OCI-LY3 (cell line): ENCODE data around the gene GGN.

Experiments
- CTCF ChIP-seq: fragments of 200-600, 300-600 bp; sonication (generic); IDR thresholded peaks from 2 replicates; pipeline ENCODE4 v1.5.1; 2014; ENCODE audit warnings: antibody characterized with exemption, low read length, low read depth
- EZH2phosphoT487 ChIP-seq: fragments of 200-600 bp; shearing (Covaris generic); IDR thresholded peaks from 2 replicates; pipeline ENCODE4 v1.6.1; 2018; ENCODE audit warnings: antibody characterized with exemption, mixed run types, low read depth

GRCh38 chr19:38360351-38360750, 27.5 kb downstream of the GGN start:
- no peak for TF ChIP-seq CTCF
- no peak for TF ChIP-seq EZH2phosphoT487
